ENCODE data around the gene USP31.
"Not testable (repeated sequence)": the region's sequence is repeated elsewhere in the genome, so short reads cannot be mapped to it uniquely, and the experiment has no call there.

Gene USP31

GRCh38 chr16:23107117-23107516 is 42.1 kb downstream of the USP31 start:
- Histone ChIP-seq H3K4me1 (peaks cover 0 to 16% (median 7%) of the 10 kb centered on the region in 4 donors), H3K9me3 (no peaks in the 10 kb centered on the region), H3K27me3 (no peaks in the 10 kb centered on the region), H3K27ac (no peak overlapping the region), H3K36me3 (peaks cover 0 to 16% (median 4%) of the 10 kb centered on the region in 3 donors), H3K4me3 (no peak overlapping the region)
- no peak for DNase-seq
- intact Hi-C loops (cut with DNase I; ENCODE audit: low total_unique reads), result no loop called here
- TF ChIP-seq CTCF (IDR thresholded peaks at IDR 0.05), result no peak

GRCh38 chr16:23105309-23105708 is 43.9 kb downstream of the USP31 start:
- TF ChIP-seq CTCF (IDR thresholded peaks at IDR 0.05), result no peak
- intact Hi-C loops (cut with DNase I; ENCODE audit: low total_unique reads), result no loop called here
- H3K4me3 ChIP-seq, result no peak overlapping the region
- H3K27me3 ChIP-seq, result no peaks in the 10 kb centered on the region
- H3K9me3 ChIP-seq, result no peaks in the 10 kb centered on the region
- peaks cover 0 to 30% (median 15%) of the 10 kb centered on the region in 3 donors for H3K36me3 ChIP-seq
- no peak overlapping the region for H3K27ac ChIP-seq
- no peak for DNase-seq
- peaks cover 0 to 16% (median 7%) of the 10 kb centered on the region in 4 donors for H3K4me1 ChIP-seq

GRCh38 chr16:23104032-23104955 is 45.0 kb downstream of the USP31 start:
- Histone ChIP-seq H3K4me1 (peaks cover 0 to 16% (median 7%) of the 10 kb centered on the region in 4 donors), H3K4me3 (no peak overlapping the region), H3K27me3 (no peaks in the 10 kb centered on the region), H3K27ac (no peak overlapping the region), H3K36me3 (peaks cover 0 to 30% (median 15%) of the 10 kb centered on the region in 3 donors), H3K9me3 (no peaks in the 10 kb centered on the region)
- TF ChIP-seq CTCF (IDR thresholded peaks at IDR 0.05), result no peak
- intact Hi-C loops (cut with DNase I; ENCODE audit: low total_unique reads), result no loop called here
- DNase-seq, result no peak

GRCh38 chr16:23103603-23104002 is 45.6 kb downstream of the USP31 start:
- Histone ChIP-seq H3K27ac (no peak overlapping the region), H3K27me3 (no peaks in the 10 kb centered on the region), H3K36me3 (peaks cover 0 to 30% (median 15%) of the 10 kb centered on the region in 3 donors), H3K4me3 (no peak overlapping the region), H3K9me3 (no peaks in the 10 kb centered on the region), H3K4me1 (peaks cover 0 to 16% (median 7%) of the 10 kb centered on the region in 4 donors)
- intact Hi-C loops (cut with DNase I; ENCODE audit: low total_unique reads), result no loop called here
- no peak for DNase-seq
- no peak for TF ChIP-seq CTCF (IDR thresholded peaks at IDR 0.05)

GRCh38 chr16:23101012-23101550 is 48.2 kb downstream of the USP31 start:
- DNase-seq, result no peak
- peaks cover 0 to 21% (median 11%) of the 10 kb centered on the region in 3 donors for H3K36me3 ChIP-seq
- no peak overlapping the region for H3K4me3 ChIP-seq
- H3K4me1 ChIP-seq, result peaks cover 0 to 16% (median 7%) of the 10 kb centered on the region in 4 donors
- TF ChIP-seq CTCF (IDR thresholded peaks at IDR 0.05), result no peak
- no peak overlapping the region for H3K27ac ChIP-seq
- no peaks in the 10 kb centered on the region for H3K9me3 ChIP-seq
- intact Hi-C loops (cut with DNase I; ENCODE audit: low total_unique reads), result no loop called here
- H3K27me3 ChIP-seq, result no peaks in the 10 kb centered on the region

GRCh38 chr16:23096450-23096849 is 52.8 kb downstream of the USP31 start:
- DNase-seq; H3K27ac ChIP-seq; H3K27me3 ChIP-seq; H3K4me3 ChIP-seq; H3K4me1 ChIP-seq; intact Hi-C loops (cut with DNase I; ENCODE audit: low total_unique reads); H3K9me3 ChIP-seq: not testable (repeated sequence)
- H3K36me3 ChIP-seq, result peaks cover 6 to 30% (median 21%) of the 10 kb centered on the region in 3 donors

- DNase-seq; H3K9me3 ChIP-seq; H3K27me3 ChIP-seq; H3K27ac ChIP-seq; H3K4me1 ChIP-seq; intact Hi-C loops (cut with DNase I; ENCODE audit: low total_unique reads); H3K4me3 ChIP-seq: not testable (repeated sequence)
- H3K36me3 ChIP-seq, result peaks cover 6 to 40% (median 18%) of the 10 kb centered on the region in 3 donors
Observed at GRCh38 chr16:23094136-23094535, 55.1 kb downstream of the USP31 start.
